Activated CD8-positive, alpha-beta memory T cell treated with anti-CD3 and anti-CD28 coated beads for 1 hour (primary cell): ENCODE results near the gene TRIP11.
A peak's percentile ranks its signal among the peaks of the same experiment; 100 is the strongest.
"Not testable (repeated sequence)": the region's sequence is repeated elsewhere in the genome, so short reads cannot be mapped to it uniquely, and the experiment has no call there.

Source experiments
- DNase-seq, 2 donors: peaks; one replicate each; pipeline ENCODE4 v3.0.0-alpha.2; 2020; ENCODE audit warnings: low read depth in 1 of 2; ENCODE audit errors: extremely low read depth in 1 of 2

TRIP11 gene

GRCh38 chr14:92039719-92040430 lies at the start of gene TRIP11:
Gene TRIP11 (minus strand): TSS chr14:92040059. CDS start chr14:92039685, 374 bp downstream.
- peak; percentile 88 to 92 for DNase-seq

GRCh38 chr14:92088494-92088893 lies 48.6 kb upstream of the TRIP11 start:
- no peak for DNase-seq

DNA sequence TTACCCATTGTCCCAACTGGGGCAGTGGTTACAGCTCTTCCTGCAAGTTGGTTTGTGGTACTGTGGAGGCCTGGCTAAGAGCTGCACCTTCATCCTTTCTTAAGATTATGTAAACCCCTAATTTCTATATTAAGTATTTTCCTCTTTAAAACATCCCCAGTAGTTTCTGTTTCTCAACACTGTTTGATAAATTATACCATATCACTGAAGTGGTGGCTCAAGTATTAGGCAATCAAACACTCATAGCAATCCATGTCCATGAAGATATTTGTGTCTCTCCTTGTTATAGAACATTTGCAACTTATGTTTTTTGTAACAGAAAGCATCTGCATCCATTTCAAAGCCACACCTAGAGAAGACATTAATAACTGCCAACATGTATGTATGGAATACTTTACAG lies 34.7 kb upstream of the TRIP11 start:
- DNase-seq, result no peak

DNA sequence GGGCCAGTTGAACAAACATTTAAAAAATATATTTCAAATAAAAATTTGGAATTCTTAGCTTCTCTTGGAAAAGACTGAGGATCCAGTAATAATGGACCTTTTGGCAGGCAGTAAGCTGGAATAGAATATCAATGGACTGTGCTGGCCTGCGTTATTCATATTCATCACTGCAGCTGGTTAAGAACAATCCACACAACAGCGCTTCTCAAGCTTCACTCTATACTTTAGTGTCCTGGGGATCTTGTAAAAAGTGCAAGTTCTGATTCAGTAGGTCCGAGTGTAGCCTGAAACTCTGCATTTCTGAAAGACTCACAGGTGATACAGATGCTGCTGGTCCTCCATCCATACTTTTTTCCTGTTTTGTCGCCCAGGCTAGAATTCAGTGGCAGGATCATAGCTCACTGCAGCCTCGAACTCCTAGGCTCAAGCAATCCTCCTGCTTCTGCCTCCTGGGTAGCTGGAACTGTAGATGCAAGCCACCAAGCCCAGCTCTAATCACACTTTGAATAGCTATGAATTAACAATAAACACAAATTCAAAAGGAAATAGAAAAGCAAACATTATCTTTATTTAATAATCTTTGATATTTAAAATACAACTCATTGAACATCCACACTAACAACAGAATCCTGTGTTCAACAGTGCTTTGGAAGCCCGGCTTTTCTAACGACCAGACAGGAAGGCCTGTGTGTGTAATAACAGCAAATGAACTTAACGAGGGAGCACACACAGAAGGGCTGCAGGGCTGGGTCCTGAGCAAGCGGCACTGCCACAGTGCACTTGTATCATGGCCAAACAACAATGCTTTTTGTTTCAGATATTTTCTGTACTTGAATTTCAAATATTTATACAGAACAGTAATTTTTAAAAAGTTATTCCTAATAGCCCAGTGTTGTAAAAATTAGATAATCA lies 18.4 kb upstream of the TRIP11 start:
- DNase-seq, result no peak

GRCh38 chr14:92049781-92050180 lies 9.9 kb upstream of the TRIP11 start:
- DNase-seq, result no peak

GRCh38 chr14:92049221-92049620 lies 9.4 kb upstream of the TRIP11 start:
- DNase-seq, result not testable (repeated sequence)

DNA sequence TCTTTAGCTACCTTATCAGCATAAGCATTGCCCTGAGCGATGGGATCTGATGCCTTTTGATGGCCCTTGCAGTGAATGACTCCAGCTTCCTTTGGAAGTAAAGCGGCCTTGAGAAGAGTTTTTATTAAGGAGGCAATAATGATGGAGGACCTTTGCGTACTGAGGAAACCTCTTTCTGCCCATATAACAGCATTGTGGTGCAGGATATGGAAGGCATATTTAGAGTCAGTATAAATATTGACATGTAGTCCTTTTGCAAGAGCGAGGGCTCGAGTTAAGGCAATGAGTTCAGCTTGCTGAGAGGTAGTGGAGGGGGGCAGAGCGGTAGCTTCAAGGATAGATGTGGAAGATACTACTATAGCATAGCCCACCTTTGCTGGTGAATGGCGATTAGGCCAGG lies 6.0 kb upstream of the TRIP11 start:
- not testable (repeated sequence) for DNase-seq

DNA sequence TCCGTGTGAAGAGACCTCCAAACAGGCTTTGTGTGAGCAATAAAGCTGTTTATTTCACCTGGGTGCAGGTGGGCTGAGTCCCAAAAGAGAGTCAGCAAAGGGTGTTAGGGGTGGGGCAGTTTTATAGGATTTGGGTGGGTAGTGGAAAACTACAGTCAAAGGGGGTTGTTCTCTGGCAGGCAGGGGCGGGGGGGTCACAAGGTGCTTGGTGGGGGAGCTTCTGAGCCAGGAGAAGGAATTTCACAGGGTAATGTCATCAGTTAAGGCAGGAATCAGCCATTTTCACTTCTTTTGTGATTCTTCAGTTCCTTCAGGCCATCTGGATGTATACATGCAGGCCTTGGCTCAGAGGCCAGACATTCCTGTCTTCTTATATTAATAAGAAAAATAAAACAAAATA lies 1.9 kb upstream of the TRIP11 start:
- DNase-seq, result not testable (repeated sequence)

DNA sequence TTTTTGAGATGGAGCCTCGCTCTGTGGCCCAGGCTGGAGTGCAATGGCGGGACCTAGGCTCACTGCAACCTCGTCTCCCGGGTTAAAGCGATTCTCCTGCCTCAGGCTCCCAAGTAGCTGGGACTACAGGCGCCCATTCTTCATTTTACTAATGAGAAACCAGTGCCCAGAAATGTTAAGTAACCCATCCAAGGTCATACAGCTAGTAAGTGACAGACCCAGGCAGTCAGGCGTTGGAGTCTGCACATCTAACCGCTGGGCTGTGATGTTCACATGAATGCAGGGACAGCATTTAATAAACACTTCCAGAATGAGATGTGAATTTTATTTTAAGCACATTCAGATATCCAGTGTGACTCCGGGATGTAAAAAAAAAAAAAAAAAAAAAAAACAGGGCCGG lies 1.3 kb upstream of the TRIP11 start:
- DNase-seq, result no peak

GRCh38 chr14:92040431-92041051 lies 682 bp upstream of the TRIP11 start:
- no peak for DNase-seq

DNA sequence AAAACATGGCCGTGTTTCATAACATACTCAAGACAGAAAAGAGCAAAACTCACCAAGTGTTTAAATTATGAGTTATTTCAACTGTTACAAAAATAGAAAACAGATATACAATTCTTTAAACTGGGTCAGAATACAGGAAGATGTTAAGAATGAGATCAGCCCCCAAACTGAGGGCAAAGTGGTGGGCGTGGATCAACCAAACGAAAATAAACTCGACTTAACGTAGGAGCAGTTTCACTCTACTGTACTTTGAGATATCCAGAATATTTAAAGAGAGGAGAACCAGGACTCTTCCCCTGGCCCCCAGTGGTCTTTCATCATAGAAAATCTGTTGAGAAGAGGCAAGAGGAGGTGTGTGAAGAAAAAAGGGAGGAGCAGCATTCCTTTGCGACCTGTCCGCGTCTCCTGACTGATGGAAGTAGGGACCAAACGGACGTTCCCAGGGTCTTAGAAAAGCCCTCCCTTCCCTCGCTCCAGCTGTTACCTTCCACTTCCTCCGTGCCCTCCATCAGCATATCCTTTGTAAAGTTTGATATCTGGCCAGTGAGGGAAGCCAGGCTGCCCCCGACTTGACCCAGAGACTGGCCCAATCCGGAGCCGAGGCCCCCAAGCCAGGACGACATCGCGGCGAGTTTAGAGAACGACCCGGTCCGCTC lies 668 bp downstream of the TRIP11 start:
- DNase-seq, result no peak

DNA sequence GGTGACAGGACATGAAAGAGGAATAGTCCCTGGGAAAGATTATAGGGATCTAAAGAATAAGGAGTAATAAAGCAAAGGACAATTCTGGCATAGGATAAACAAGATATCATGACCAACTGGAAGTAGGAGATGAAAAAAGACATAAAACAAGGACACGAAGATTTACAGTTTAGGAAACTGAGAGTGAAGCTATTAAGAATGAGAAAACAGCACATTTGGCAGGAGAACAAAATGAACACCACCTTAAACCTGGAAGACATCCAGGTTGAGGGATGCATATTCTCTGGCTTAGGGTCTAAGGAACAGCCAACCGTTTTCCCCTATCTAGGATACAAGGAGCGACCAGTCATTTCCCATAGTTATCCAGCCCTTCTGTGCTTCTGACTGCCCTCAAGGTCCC lies 1.9 kb downstream of the TRIP11 start:
- no peak for DNase-seq

DNA sequence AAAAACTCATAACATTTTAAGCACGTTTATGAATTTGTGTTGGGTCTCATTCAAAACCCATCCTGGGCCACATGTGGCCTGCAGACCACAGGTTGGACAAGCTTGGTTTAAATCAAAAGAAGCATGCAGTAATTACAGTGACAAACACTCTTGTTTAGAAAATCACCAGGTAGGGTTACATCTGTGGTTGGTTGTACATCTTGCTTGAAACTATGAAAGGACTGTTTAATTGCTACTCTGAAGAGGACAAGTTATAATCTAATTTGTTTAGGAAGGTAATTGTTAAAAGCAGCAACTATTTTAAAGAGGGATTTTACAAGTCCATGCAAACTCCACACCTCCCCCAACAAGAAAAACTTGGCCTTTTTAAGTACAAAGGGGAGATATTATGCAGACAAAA lies 4.0 kb downstream of the TRIP11 start:
- DNase-seq, result no peak

DNA sequence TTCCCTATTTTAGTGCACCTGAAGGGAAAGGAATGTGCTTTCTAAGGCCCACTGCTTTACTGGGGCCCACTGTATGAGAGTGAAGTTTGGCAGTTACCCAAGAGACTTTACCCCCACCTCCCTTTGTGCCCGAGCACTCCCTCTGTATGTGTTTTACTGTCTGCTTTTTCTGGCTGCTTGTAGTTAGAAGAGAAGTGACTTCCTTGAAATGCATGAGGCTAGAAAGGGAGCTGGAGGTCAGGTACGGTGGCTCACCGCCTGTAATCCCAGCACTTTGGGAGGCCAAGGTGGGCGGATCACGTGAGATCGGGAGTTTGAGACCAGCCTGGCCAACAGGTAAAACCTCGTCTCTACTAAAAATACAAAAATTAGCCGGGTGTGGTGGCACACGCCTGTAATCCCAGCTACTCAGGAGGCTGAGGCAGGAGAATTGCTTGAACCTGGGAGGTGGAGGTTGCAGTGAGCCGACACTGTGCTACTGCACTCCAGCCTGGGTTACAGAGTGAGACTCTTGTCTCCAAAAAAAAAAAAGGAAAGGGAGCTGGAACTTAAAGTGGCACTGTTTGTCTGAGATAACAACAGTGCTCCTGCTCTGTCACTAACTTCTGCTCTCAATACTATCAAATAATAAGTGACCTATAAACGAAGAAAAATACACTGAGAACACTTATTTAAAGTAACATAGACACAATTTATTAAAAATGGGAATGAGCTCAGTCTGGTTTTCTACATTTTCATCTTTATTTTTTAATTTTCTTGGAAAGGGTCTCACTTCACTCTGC lies 5.8 kb downstream of the TRIP11 start:
- no peak for DNase-seq

DNA sequence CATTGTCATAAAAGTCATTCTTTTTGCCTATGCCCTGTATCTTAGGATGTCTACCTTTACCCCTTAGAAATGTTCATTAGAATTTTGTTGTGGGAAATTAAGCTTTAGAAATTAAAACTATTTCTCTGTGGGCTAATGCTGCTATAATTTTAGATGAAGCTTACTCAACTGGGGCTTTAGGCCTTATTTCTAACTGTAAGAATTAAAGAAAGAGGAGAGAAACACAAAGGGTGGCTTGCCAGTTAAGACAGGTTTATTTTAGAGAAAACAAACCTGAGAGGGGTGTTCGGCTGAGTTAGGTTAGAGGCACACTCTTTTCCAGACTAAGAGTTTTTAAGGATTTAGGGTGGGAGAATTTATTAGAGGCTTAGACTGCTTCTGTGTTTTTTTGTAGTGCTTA lies 6.4 kb downstream of the TRIP11 start:
- no peak for DNase-seq

- no peak for DNase-seq
Measured at GRCh38 chr14:92026548-92027190, 13.2 kb downstream of the TRIP11 start.

DNA sequence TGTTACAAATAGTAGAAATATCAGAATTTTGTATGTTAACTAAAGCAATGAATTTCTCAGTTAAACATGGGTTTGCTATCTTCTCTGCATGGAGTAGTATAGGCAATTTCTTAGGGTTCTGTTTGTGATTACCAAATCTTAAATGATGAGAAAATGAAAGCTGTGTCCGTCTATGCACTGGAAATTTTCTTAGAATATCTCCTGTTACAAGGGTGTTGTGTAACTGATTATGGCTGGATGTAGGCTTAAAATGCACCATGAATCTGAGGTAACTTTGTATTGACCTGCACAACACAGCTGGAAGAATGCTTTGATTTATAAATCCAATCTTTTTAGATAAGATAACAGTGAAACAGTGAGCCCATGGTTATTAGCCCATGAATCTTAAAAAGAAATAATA lies 17.8 kb downstream of the TRIP11 start:
- no peak for DNase-seq

DNA sequence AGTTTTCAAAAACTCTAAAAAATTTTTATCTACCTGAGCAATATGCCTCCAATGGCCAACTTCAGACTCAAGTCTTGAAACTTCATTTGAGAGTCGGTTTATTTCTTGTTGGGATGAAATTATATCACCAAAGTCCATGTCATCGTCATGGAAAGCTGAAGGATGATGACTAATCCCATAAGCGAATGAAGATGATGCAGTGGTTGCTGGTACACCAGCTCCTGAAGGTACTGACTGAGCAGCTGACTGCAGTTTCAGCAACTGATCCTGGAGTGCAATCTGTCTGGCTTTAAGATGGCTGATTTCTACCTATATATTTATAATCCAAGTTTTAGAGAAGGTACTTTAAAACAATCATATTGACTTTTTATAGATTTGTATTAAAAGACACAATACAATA lies 18.3 kb downstream of the TRIP11 start:
- no peak for DNase-seq

- DNase-seq, result no peak
Measured at GRCh38 chr14:92014040-92014439, 25.8 kb downstream of the TRIP11 start.
